Measurements from ENCODE around the gene MBNL1. TPM values are rescaled to one million over a fixed set of nuclear protein-coding genes. Genes with fewer than 3 reads are reported as not detected.

The MBNL1 gene
- total and polyA plus RNA-seq, 2 of the 4 experiments (the other 2 are of a cell fraction): 127 to 664 TPM

DNA sequence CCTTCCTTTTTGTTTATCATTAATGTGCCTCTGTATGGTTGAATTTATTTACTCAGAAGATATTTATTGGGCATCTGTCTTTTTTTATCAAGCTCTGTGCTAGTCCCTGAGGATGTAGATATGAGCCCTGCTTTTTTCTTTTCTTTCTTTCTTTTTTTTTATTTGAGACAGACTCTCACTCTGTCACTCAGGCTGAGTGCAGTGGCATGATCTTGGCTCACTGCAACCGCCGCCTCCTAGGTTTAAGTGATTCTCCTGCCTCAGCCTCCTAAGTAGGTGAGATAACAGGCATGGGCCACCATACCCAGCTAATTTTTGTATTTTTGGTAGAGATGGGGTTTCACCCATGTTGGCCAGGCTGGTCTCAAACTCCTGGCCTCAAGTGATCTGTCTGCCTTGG, 58.5 kb downstream of the MBNL1 start:
- no CpG with 5 or more reads among the region's 2 CpGs for WGBS, 2 experiments (ENCODE audit: extremely low coverage in 2 of 2, insufficient read length in 1 of 2)
- ChIA-PET CTCF (no interaction called here), POLR2A (ENCODE audit: unreplicated experiment) (interaction anchor here (0.5 kb wide), 1 partner anchor 1852 kb away, joined by 3 read pairs; no protein-coding TSS in a partner anchor)
- ATAC-seq (ENCODE audit: low read depth): no peak
- H3K36me3 ChIP-seq (ENCODE audit: control insufficient read depth, insufficient read depth, low read length): peaks cover 1% of the 10 kb centered on the region; the same call in 1 of the 2 replicates
- H3K9me1 ChIP-seq (ENCODE audit: insufficient read depth, low read length): peaks cover 7% of the 10 kb centered on the region
- H2AK9ac ChIP-seq (replicated peaks; ENCODE audit: low read depth, low read length, poor library complexity): no peak overlapping the region
- dilution Hi-C loops (cut with HindIII; ENCODE audit: low sequenced_read_pairs, unreplicated experiment) (no loop called here), in situ Hi-C loops (cut with MboI; ENCODE audit: low sequenced_read_pairs) (no loop called here), intact Hi-C loops (cut with micrococcal nuclease) (no loop called here)
- no peak overlapping the region for H2AK5ac ChIP-seq (ENCODE audit: low read depth, low read length)
- DNase-seq: no peak
- H4K91ac ChIP-seq (ENCODE audit: insufficient read depth, low read depth, low read length): no peak overlapping the region
- no peak overlapping the region for H3K14ac ChIP-seq (replicated peaks; ENCODE audit: low read depth, low read length)
- no peak overlapping the region for H2AFZ ChIP-seq (replicated peaks; ENCODE audit: low read length, poor library complexity)
- no peaks in the 10 kb centered on the region for H3K9me3 ChIP-seq (ENCODE audit: control insufficient read depth, insufficient read depth, low read length)
- H3K9ac ChIP-seq (ENCODE audit: low read depth, low read length): no peak overlapping the region
- no peak overlapping the region for H4K5ac ChIP-seq (ENCODE audit: low read depth, low read length)
- no peak overlapping the region for H2BK120ac ChIP-seq (ENCODE audit: low read depth, low read length)
- no peak overlapping the region for H3K27ac ChIP-seq (ENCODE audit: insufficient read depth, low read length)
- TF ChIP-seq SMC3 (IDR thresholded peaks at IDR 0.05; ENCODE audit: low read depth, low read length): no peak
- TF ChIP-seq RCOR1 (IDR thresholded peaks at IDR 0.05; ENCODE audit: insufficient replicate concordance, low read length): no peak
- TF ChIP-seq, protein P1, sequence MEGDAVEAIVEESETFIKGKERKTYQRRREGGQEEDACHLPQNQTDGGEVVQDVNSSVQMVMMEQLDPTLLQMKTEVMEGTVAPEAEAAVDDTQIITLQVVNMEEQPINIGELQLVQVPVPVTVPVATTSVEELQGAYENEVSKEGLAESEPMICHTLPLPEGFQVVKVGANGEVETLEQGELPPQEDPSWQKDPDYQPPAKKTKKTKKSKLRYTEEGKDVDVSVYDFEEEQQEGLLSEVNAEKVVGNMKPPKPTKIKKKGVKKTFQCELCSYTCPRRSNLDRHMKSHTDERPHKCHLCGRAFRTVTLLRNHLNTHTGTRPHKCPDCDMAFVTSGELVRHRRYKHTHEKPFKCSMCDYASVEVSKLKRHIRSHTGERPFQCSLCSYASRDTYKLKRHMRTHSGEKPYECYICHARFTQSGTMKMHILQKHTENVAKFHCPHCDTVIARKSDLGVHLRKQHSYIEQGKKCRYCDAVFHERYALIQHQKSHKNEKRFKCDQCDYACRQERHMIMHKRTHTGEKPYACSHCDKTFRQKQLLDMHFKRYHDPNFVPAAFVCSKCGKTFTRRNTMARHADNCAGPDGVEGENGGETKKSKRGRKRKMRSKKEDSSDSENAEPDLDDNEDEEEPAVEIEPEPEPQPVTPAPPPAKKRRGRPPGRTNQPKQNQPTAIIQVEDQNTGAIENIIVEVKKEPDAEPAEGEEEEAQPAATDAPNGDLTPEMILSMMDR (conservative IDR thresholded peaks at IDR 0.05; ENCODE audit: low read depth, low read length): no peak
- no peak for TF ChIP-seq POLR2A (IDR thresholded peaks at IDR 0.05; ENCODE audit: low read depth, low read length)
- TF ChIP-seq CHD1 (IDR thresholded peaks at IDR 0.05; ENCODE audit: low read depth, low read length): no peak
- no peak for TF ChIP-seq CEBPB (IDR thresholded peaks at IDR 0.05; ENCODE audit: low read depth, low read length)
- no peak for TF ChIP-seq MAZ (IDR thresholded peaks at IDR 0.05; ENCODE audit: borderline replicate concordance, low read depth, low read length)
- no peak for TF ChIP-seq MXI1 (IDR thresholded peaks at IDR 0.05; ENCODE audit: borderline replicate concordance, low read depth, low read length)
- TF ChIP-seq, protein P2, sequence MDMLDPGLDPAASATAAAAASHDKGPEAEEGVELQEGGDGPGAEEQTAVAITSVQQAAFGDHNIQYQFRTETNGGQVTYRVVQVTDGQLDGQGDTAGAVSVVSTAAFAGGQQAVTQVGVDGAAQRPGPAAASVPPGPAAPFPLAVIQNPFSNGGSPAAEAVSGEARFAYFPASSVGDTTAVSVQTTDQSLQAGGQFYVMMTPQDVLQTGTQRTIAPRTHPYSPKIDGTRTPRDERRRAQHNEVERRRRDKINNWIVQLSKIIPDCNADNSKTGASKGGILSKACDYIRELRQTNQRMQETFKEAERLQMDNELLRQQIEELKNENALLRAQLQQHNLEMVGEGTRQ (IDR thresholded peaks at IDR 0.05; ENCODE audit: low read depth, low read length): no peak
- no peak for TF ChIP-seq RAD21 (IDR thresholded peaks at IDR 0.05; ENCODE audit: low read length)
- no peak for TF ChIP-seq FOS (IDR thresholded peaks at IDR 0.05; ENCODE audit: low read depth, low read length)
- TF ChIP-seq RFX5 (IDR thresholded peaks at IDR 0.05; ENCODE audit: low read depth, low read length): no peak
- TF ChIP-seq BHLHE40 (IDR thresholded peaks at IDR 0.05; ENCODE audit: low read depth, low read length): no peak
- no peak for TF ChIP-seq MAFK (IDR thresholded peaks at IDR 0.05; ENCODE audit: low read depth, low read length)
- no peak for TF ChIP-seq ELK1 (IDR thresholded peaks at IDR 0.05; ENCODE audit: borderline replicate concordance, low read depth, low read length)
- TF ChIP-seq NFE2L2 (IDR thresholded peaks at IDR 0.05; ENCODE audit: low read depth, low read length): no peak
- no peak overlapping the region for H3K18ac ChIP-seq (ENCODE audit: low read depth, low read length)
- no peak overlapping the region for H3K56ac ChIP-seq (ENCODE audit: extremely low read depth, insufficient read depth, low read length)
- no peaks in the 10 kb centered on the region for H3K27me3 ChIP-seq (ENCODE audit: control insufficient read depth, insufficient read depth, low read length)
- H3K4ac ChIP-seq (ENCODE audit: low read depth, low read length): no peak overlapping the region
- peaks cover 6% of the 10 kb centered on the region; the same call in 1 of the 2 replicates for H3K4me1 ChIP-seq (ENCODE audit: control insufficient read depth, insufficient read depth, low read length)
- no peak overlapping the region for H2BK5ac ChIP-seq (ENCODE audit: low read depth, low read length, poor library complexity, severe bottlenecking)
- H3K23ac ChIP-seq (ENCODE audit: low read depth, low read length): no peak overlapping the region
- H3K79me1 ChIP-seq (ENCODE audit: low read depth in 1 of 2, low read length in 2 of 2): peaks cover 0 to 50% of the 10 kb centered on the region in 2 experiments; a peak in 3 of 4 replicates
- BruUV-seq (replicated peaks): no TSS peak
- H2BK15ac ChIP-seq (ENCODE audit: low read depth, low read length): no peak overlapping the region
- no peak overlapping the region for H2BK20ac ChIP-seq (ENCODE audit: low read depth, low read length)
- H3K4me3 ChIP-seq (ENCODE audit: insufficient read depth, low read depth, low read length): no peak overlapping the region
- peaks cover 47% of the 10 kb centered on the region for H4K20me1 ChIP-seq (ENCODE audit: insufficient read depth, low read length)
- H3K4me2 ChIP-seq (ENCODE audit: low read depth, low read length): no peak overlapping the region
- no peak overlapping the region for H4K8ac ChIP-seq (ENCODE audit: low read depth in 2 of 2, low read length in 2 of 2)
